ENCODE data around the gene NUP133.
A peak's percentile ranks its signal among the peaks of the same experiment; 100 is the strongest.
"Not testable (repeated sequence)": the region's sequence is repeated elsewhere in the genome, so short reads cannot be mapped to it uniquely, and the experiment has no call there.

Gene NUP133

GRCh38 chr1:229531326-229531725, 23.2 kb upstream of the NUP133 start:
- H3K4me1 Mint-ChIP-seq (ENCODE audit: low read depth) = no peaks in the 10 kb centered on the region
- peaks cover 47% of the 10 kb centered on the region for H3K36me3 Mint-ChIP-seq (ENCODE audit: low read depth)
- no peaks in the 10 kb centered on the region for H3K27me3 Mint-ChIP-seq (ENCODE audit: low read depth)
- DNase-seq (ENCODE audit: low spot score) = no peak
- no peaks in the 10 kb centered on the region for H3K9me3 Mint-ChIP-seq
- no peak overlapping the region for H3K4me3 Mint-ChIP-seq
- H3K27ac Mint-ChIP-seq = no peak overlapping the region

DNA sequence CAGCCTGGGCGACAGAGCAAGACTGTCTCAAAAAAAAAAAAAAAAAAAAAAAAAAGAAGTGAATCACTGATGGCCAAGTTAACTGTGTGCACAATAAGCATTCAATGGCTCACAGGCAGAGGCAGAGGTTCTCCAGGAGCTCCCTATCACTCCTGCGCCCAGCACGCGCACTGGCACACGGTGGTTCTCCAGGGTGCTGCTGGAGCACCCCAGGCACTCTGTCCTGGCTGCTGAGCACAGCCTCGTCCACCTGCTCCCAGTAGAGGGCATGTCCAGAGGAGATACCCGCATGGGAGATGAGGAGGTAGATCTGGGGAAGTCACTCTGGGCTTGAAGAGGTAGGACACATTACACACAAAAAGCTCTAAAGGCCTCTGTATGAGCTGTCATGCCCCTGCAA, 21.5 kb upstream of the NUP133 start:
- H3K36me3 Mint-ChIP-seq (ENCODE audit: low read depth) = peaks cover 47% of the 10 kb centered on the region
- no peaks in the 10 kb centered on the region for H3K9me3 Mint-ChIP-seq
- no peak overlapping the region for H3K4me3 Mint-ChIP-seq
- H3K4me1 Mint-ChIP-seq (ENCODE audit: low read depth) = no peaks in the 10 kb centered on the region
- DNase-seq (ENCODE audit: low spot score) = no peak
- no peaks in the 10 kb centered on the region for H3K27me3 Mint-ChIP-seq (ENCODE audit: low read depth)
- H3K27ac Mint-ChIP-seq = no peak overlapping the region

GRCh38 chr1:229526695-229527094, 18.6 kb upstream of the NUP133 start:
- Mint-ChIP-seq H3K4me3 (no peak overlapping the region), H3K27me3 (ENCODE audit: low read depth) (no peaks in the 10 kb centered on the region), H3K36me3 (ENCODE audit: low read depth) (peaks cover 44% of the 10 kb centered on the region), H3K27ac (no peak overlapping the region), H3K9me3 (no peaks in the 10 kb centered on the region), H3K4me1 (ENCODE audit: low read depth) (no peaks in the 10 kb centered on the region)
- DNase-seq (ENCODE audit: low spot score) = no peak

DNA sequence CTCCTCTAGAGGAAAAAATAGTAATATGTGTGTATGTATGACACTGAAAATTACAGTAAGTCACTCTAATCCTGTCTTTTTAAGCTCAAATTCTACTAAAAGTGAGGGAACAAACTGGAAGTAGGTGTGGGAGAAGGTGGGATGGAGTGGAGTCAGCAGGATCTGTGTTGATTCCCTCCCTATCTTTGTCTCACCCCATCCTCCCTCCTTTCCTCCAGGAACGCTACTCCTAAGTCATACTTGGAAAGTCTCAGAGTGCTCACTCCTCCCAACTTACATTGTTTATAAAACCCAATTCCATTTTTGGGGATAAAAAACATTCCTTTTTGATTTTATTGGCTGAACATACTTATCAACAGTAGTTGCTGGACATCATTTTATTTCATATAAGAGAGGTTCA, 14.9 kb upstream of the NUP133 start:
- Mint-ChIP-seq H3K36me3 (ENCODE audit: low read depth) (peaks cover 35% of the 10 kb centered on the region), H3K4me3 (no peak overlapping the region), H3K9me3 (no peaks in the 10 kb centered on the region), H3K27me3 (ENCODE audit: low read depth) (no peaks in the 10 kb centered on the region), H3K27ac (no peak overlapping the region), H3K4me1 (ENCODE audit: low read depth) (no peaks in the 10 kb centered on the region)
- DNase-seq (ENCODE audit: low spot score) = no peak

- no peak overlapping the region for H3K4me3 Mint-ChIP-seq
- H3K9me3 Mint-ChIP-seq = no peaks in the 10 kb centered on the region
- H3K4me1 Mint-ChIP-seq (ENCODE audit: low read depth) = peaks cover 5% of the 10 kb centered on the region
- H3K27me3 Mint-ChIP-seq (ENCODE audit: low read depth) = peaks cover 2% of the 10 kb centered on the region
- DNase-seq (ENCODE audit: low spot score) = peak; percentile 36
- H3K36me3 Mint-ChIP-seq (ENCODE audit: low read depth) = peaks cover 12% of the 10 kb centered on the region
- H3K27ac Mint-ChIP-seq = no peak overlapping the region
These were observed 6.6 kb upstream of the NUP133 start for GRCh38 chr1:229514578-229515275.

GRCh38 chr1:229511625-229512024, 3.5 kb upstream of the NUP133 start:
- peaks cover 18% of the 10 kb centered on the region for H3K4me1 Mint-ChIP-seq (ENCODE audit: low read depth)
- H3K27ac Mint-ChIP-seq; H3K4me3 Mint-ChIP-seq; H3K9me3 Mint-ChIP-seq; H3K27me3 Mint-ChIP-seq (ENCODE audit: low read depth); DNase-seq (ENCODE audit: low spot score); H3K36me3 Mint-ChIP-seq (ENCODE audit: low read depth): not testable (repeated sequence)

- not testable (repeated sequence) for H3K36me3 Mint-ChIP-seq (ENCODE audit: low read depth)
These were observed 3.1 kb upstream of the NUP133 start for GRCh38 chr1:229511201-229511600.

GRCh38 chr1:229509576-229509975, 1.4 kb upstream of the NUP133 start:
- Mint-ChIP-seq H3K36me3 (ENCODE audit: low read depth) (peaks cover 7% of the 10 kb centered on the region), H3K9me3 (no peaks in the 10 kb centered on the region), H3K27me3 (ENCODE audit: low read depth) (peaks cover 3% of the 10 kb centered on the region), H3K4me3 (peak overlapping the region; percentile 91), H3K4me1 (ENCODE audit: low read depth) (peaks cover 20% of the 10 kb centered on the region), H3K27ac (peak overlapping the region; percentile 96)
- no peak for DNase-seq (ENCODE audit: low spot score)

More at GRCh38 chr1:229511201-229511600, 3.1 kb upstream of the NUP133 start:
- H3K9me3 Mint-ChIP-seq; H3K4me3 Mint-ChIP-seq; H3K27ac Mint-ChIP-seq; H3K27me3 Mint-ChIP-seq (ENCODE audit: low read depth); DNase-seq (ENCODE audit: low spot score): not testable (repeated sequence)
- peaks cover 20% of the 10 kb centered on the region for H3K4me1 Mint-ChIP-seq (ENCODE audit: low read depth)

GRCh38 chr1:229508823-229509337, 739 bp upstream of the NUP133 start:
- Mint-ChIP-seq H3K36me3 (ENCODE audit: low read depth) (peaks cover 12% of the 10 kb centered on the region), H3K27ac (peak overlapping the region; percentile 96), H3K27me3 (ENCODE audit: low read depth) (peaks cover 3% of the 10 kb centered on the region), H3K4me3 (peak overlapping the region; percentile 91), H3K4me1 (ENCODE audit: low read depth) (peaks cover 21% of the 10 kb centered on the region), H3K9me3 (no peaks in the 10 kb centered on the region)
- no peak for DNase-seq (ENCODE audit: low spot score)

DNA sequence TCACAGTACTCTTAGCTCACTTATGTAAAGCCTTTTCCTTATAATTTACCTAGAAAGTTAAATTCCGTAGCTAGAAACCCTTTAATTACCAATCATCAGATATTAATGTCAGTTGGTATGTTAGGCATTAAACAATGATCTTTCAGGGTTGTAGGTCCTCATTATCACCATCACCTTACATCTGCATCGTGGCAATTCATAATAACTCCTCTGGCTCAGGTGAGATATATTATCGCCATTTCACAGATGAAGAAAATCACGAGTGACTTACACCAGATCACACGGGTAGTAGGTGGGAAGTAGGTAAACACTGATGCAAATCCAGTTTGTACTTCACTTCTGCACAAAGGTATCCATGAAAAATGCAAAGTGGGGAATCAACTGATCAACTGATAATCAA, 639 bp downstream of the NUP133 start:
- H3K4me3 Mint-ChIP-seq = peak overlapping the region; percentile 91
- peaks cover 3% of the 10 kb centered on the region for H3K27me3 Mint-ChIP-seq (ENCODE audit: low read depth)
- peak overlapping the region; percentile 96 for H3K27ac Mint-ChIP-seq
- H3K9me3 Mint-ChIP-seq = no peaks in the 10 kb centered on the region
- no peak for DNase-seq (ENCODE audit: low spot score)
- peaks cover 21% of the 10 kb centered on the region for H3K4me1 Mint-ChIP-seq (ENCODE audit: low read depth)
- peaks cover 13% of the 10 kb centered on the region for H3K36me3 Mint-ChIP-seq (ENCODE audit: low read depth)

DNA sequence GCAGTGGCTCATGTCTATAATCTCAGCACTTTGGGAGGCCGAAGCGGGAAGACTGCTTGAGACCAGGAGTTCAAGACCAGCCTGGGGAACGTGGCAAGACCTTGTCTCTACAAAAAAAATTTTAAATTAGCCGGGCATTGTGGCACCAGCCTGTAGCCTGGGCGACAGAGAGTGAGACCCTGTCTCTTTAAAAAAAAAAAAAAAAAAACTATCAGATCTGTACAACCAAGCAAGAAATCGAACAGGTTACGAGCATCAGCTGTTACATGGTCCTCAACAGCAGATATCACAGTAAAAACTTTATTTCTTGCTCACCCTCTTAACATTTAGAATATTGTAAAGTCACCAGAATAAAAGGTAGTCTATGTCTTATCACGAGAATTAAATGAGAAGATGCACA, 1.5 kb downstream of the NUP133 start:
- Mint-ChIP-seq H3K36me3 (ENCODE audit: low read depth) (peaks cover 17% of the 10 kb centered on the region), H3K27me3 (ENCODE audit: low read depth) (peaks cover 3% of the 10 kb centered on the region), H3K4me1 (ENCODE audit: low read depth) (peaks cover 21% of the 10 kb centered on the region)

GRCh38 chr1:229495782-229496181, 12.4 kb downstream of the NUP133 start:
- peaks cover 38% of the 10 kb centered on the region for H3K36me3 Mint-ChIP-seq (ENCODE audit: low read depth)
- no peaks in the 10 kb centered on the region for H3K9me3 Mint-ChIP-seq
- no peak for DNase-seq (ENCODE audit: low spot score)
- H3K27ac Mint-ChIP-seq = no peak overlapping the region
- no peaks in the 10 kb centered on the region for H3K27me3 Mint-ChIP-seq (ENCODE audit: low read depth)
- no peaks in the 10 kb centered on the region for H3K4me1 Mint-ChIP-seq (ENCODE audit: low read depth)
- no peak overlapping the region for H3K4me3 Mint-ChIP-seq

More for the DNA sequence above, 1.5 kb downstream of the NUP133 start:
- peak overlapping the region; percentile 91 for H3K4me3 Mint-ChIP-seq
- H3K9me3 Mint-ChIP-seq = no peaks in the 10 kb centered on the region
- peak overlapping the region; percentile 58 for H3K27ac Mint-ChIP-seq
- DNase-seq (ENCODE audit: low spot score) = no peak

GRCh38 chr1:229487181-229487580, 21.0 kb downstream of the NUP133 start:
- Mint-ChIP-seq H3K4me1 (ENCODE audit: low read depth) (no peaks in the 10 kb centered on the region), H3K4me3 (no peak overlapping the region), H3K27me3 (ENCODE audit: low read depth) (no peaks in the 10 kb centered on the region), H3K36me3 (ENCODE audit: low read depth) (peaks cover 45% of the 10 kb centered on the region), H3K27ac (no peak overlapping the region), H3K9me3 (no peaks in the 10 kb centered on the region)
- DNase-seq (ENCODE audit: low spot score) = no peak

DNA sequence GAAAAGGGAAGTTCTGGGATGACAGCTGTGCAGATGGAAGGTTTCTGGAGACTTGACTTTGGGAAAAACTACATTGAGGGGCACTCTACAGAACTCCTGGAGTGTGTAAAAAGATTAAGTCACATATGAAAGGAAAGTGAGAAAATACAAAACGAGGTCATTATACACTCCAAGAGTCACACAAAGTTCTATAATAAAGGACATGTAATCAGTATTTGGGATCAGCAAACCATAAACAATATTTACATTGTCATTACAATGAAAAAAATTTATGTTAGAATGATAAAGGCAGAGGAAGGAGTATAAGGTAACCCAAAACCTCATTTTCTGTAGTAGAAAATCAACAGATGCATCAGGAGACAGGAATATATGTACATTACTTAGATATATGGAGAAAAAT, 22.8 kb downstream of the NUP133 start:
- Mint-ChIP-seq H3K27ac (no peak overlapping the region), H3K4me3 (no peak overlapping the region), H3K9me3 (no peaks in the 10 kb centered on the region), H3K36me3 (ENCODE audit: low read depth) (peaks cover 50% of the 10 kb centered on the region), H3K27me3 (ENCODE audit: low read depth) (no peaks in the 10 kb centered on the region), H3K4me1 (ENCODE audit: low read depth) (peaks cover 1% of the 10 kb centered on the region)
- DNase-seq (ENCODE audit: low spot score) = no peak

DNA sequence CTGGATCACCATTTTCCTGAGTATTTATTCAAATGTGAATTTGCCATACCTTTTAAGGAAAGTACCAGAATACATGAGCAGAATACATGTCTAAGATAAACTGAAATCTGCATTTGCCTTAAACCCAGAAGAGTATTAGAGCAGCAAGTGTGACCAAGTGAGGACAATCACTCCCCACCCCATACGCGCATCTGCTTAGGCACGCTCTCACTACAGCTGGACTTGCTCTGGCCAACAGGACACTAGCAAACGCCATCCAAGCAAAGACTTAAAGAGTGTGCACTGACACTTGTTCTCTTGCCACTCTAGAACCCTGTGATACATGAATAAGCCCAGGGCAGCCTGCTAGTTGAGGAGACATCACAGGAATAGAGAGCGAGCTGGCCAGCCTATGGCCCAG, 25.6 kb downstream of the NUP133 start:
- Mint-ChIP-seq H3K9me3 (no peaks in the 10 kb centered on the region), H3K4me1 (ENCODE audit: low read depth) (peaks cover 11% of the 10 kb centered on the region), H3K27ac (no peak overlapping the region), H3K27me3 (ENCODE audit: low read depth) (no peaks in the 10 kb centered on the region), H3K4me3 (no peak overlapping the region), H3K36me3 (ENCODE audit: low read depth) (peaks cover 49% of the 10 kb centered on the region)
- no peak for DNase-seq (ENCODE audit: low spot score)
